Measurements from ENCODE around the gene CMC2. TPM values are rescaled to one million over a fixed set of nuclear protein-coding genes. Genes with fewer than 3 reads are reported as not detected.

The CMC2 gene
- total RNA-seq, 1 donor from 2014 or later: 4.0 TPM

DNA sequence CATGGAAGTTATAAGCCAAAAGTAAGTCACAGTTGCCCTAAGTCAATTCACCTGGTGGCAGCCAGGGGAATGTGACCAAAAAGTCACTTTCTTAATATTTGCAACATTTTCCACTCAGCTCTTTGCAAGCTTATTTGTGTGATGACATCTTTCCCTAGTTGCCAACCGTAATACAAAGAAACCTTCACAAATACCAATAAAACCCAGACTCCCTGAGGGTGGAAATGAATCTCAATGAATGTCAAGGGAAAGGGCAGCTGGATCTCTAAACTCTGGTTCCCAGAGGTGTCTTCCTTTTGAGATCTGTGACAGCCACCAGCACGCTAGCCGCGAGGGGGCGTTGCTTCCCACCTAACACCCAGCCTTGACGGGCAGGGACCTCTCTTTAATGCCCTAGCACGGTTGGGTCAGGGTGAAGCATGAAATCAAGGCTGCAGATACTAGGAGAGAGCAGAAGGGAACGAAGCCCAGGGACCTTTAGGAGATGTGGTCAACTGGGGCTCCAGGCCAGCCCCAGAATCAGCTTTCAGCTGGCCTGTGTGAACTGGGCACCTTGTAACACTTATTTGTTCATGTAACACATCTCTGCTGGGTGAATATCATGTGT lies 82.2 kb downstream of the CMC2 start:
- TF ChIP-seq, protein P1, sequence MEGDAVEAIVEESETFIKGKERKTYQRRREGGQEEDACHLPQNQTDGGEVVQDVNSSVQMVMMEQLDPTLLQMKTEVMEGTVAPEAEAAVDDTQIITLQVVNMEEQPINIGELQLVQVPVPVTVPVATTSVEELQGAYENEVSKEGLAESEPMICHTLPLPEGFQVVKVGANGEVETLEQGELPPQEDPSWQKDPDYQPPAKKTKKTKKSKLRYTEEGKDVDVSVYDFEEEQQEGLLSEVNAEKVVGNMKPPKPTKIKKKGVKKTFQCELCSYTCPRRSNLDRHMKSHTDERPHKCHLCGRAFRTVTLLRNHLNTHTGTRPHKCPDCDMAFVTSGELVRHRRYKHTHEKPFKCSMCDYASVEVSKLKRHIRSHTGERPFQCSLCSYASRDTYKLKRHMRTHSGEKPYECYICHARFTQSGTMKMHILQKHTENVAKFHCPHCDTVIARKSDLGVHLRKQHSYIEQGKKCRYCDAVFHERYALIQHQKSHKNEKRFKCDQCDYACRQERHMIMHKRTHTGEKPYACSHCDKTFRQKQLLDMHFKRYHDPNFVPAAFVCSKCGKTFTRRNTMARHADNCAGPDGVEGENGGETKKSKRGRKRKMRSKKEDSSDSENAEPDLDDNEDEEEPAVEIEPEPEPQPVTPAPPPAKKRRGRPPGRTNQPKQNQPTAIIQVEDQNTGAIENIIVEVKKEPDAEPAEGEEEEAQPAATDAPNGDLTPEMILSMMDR (IDR thresholded peaks at IDR 0.05): peak in 1 of 3 experiments; percentile 37
- Histone ChIP-seq H3K4me3 (no peak overlapping the region), H3K4me1 (no peaks in the 10 kb centered on the region), H3K9me3 (no peaks in the 10 kb centered on the region), H3K27me3 (no peaks in the 10 kb centered on the region), H3K36me3 (no peaks in the 10 kb centered on the region), H3K27ac (no peak overlapping the region)
- DNase-seq (ENCODE audit: low spot score in 2 of 2): no peak
- intact Hi-C loops (cut with DNase I): no loop called here

GRCh38 chr16:80923356-80923755 lies 83.3 kb downstream of the CMC2 start:
- Histone ChIP-seq H3K9me3 (no peaks in the 10 kb centered on the region), H3K36me3 (no peaks in the 10 kb centered on the region), H3K4me3 (no peak overlapping the region), H3K27ac (no peak overlapping the region), H3K4me1 (no peaks in the 10 kb centered on the region), H3K27me3 (no peaks in the 10 kb centered on the region)
- intact Hi-C loops (cut with DNase I): no loop called here
- no peak for DNase-seq (ENCODE audit: low spot score in 2 of 2)
- TF ChIP-seq, protein P1 (IDR thresholded peaks at IDR 0.05): no peak

Other genes with a start within 250 kb of the CMC2 start
- 5.0 TPM for gene CDYL2, start 202.3 kb downstream of the CMC2 start, total RNA-seq
- gene CENPN, start 329 bp upstream of the CMC2 start, total RNA-seq: not detected
- gene ATMIN, start 29.0 kb upstream of the CMC2 start, total RNA-seq: 11.9 TPM
- gene C16orf46, start 70.4 kb upstream of the CMC2 start, total RNA-seq: not detected
- 5.0 TPM for gene GCSH, start 89.5 kb upstream of the CMC2 start, total RNA-seq
- not detected for gene BCO1, start 231.8 kb upstream of the CMC2 start, total RNA-seq